ENCODE results near the gene DFFB.

The DFFB gene

DNA sequence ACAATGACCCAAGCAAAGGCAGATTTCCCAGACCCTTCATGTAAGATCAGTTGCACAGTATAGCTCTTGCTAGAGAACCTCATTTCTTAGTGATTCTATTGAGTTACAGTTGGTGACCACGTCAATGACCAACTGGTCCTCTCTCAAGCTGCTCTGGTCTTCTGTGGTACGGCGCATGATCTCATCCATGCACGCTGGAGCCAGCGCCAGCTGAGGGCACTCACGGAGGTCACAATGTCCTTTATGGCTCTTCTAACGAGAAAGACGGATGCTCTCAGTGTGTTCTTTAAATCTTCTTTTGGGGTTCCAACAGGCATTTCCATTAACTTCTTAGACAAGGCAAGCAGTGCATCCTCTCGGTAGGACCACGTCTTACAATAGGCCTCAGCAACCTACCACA, 22.6 kb upstream of the DFFB start:
- DNase-seq: no peak

- DNase-seq: no peak
These were observed 20.9 kb upstream of the DFFB start for GRCh38 chr1:3836421-3836820.

DNA sequence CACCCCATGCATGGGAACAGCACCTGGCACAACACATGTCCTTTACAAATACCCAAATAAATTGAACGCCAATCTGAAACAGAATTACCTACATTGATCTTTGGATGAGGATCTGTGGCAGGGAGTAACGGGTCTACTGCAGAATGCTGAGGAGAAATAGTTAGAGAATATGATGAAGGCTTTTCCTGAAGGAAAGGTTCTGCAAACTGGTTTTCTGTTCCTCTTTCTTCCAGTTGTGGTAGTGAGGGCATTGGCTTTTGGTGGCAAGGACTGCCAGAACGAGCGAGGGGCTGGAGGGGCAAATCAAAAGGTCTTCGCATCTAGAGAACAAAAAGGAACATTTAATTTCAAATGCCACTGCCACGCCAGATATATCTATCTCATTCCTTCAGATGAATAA, 20.1 kb upstream of the DFFB start:
- DNase-seq: no peak

- DNase-seq: no peak
These were observed 19.6 kb upstream of the DFFB start for GRCh38 chr1:3837685-3838084.

DNA sequence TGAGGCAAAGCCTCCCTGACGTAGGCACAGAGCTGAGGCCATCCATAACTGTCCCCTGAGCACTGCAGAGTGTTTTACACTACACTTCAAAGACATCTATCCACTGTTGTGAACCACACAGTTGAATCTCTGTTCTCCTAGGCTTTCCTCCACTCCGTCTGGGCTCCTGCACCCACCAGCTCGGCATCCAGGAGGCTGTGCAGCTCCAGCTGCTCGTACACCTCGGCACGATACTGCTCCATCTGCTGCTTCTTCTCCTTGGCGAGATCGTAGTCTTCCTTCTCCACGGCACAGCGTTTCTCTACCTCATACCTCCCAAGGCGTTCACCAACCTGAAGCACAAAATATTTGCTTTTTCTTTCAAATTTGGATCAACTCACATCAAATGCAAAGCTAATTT, 18.5 kb upstream of the DFFB start:
- DNase-seq: no peak

DNA sequence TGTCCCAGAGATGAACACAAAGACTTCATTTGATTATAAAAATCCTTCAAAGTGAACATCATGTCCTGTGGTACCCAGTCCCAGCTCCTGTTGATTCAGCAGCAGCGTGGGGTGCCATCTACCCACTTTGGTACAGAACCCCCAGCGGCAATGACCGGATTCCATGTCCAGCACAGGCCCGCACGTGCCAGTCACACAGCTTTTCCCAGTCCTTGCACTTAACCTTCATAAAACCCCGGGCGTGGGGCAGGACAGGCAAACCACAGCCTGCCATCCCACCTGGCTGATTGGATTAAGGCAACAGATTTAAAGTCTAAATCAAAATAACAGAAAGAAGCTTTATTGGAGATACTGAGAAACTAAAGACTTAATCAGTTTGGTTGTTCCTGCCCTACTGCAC, 15.8 kb upstream of the DFFB start:
- DNase-seq: no peak

DNA sequence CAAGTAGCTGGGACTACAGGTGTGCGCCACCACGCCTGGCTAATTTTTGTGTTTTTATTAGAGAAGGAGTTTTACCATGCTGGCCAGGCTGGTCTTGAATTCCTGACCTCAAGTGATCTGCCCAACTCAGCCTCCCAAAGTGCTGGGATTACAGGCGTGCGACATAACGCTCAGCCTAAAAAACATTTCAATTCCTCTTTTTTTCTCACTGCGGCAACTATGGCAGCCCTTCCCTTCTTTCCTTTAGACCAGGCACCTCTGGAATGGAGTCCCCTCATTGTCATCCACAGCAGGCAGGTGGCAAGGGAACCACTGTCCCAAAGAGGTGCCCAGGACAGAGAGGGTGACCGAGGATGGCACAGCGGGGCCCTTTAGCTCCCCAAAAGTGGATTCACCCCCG, 14.4 kb upstream of the DFFB start:
- DNase-seq: no peak

- no peak for DNase-seq
These were observed 10.7 kb upstream of the DFFB start for GRCh38 chr1:3846541-3846940.

GRCh38 chr1:3847081-3847480, 10.2 kb upstream of the DFFB start:
- no peak for DNase-seq

- DNase-seq: no peak
These were observed 6.4 kb upstream of the DFFB start for GRCh38 chr1:3850857-3851256.

- no peak for DNase-seq
These were observed 6.0 kb upstream of the DFFB start for GRCh38 chr1:3851292-3851691.

- DNase-seq: no peak
These were observed 5.2 kb upstream of the DFFB start for GRCh38 chr1:3852091-3852490.

DNA sequence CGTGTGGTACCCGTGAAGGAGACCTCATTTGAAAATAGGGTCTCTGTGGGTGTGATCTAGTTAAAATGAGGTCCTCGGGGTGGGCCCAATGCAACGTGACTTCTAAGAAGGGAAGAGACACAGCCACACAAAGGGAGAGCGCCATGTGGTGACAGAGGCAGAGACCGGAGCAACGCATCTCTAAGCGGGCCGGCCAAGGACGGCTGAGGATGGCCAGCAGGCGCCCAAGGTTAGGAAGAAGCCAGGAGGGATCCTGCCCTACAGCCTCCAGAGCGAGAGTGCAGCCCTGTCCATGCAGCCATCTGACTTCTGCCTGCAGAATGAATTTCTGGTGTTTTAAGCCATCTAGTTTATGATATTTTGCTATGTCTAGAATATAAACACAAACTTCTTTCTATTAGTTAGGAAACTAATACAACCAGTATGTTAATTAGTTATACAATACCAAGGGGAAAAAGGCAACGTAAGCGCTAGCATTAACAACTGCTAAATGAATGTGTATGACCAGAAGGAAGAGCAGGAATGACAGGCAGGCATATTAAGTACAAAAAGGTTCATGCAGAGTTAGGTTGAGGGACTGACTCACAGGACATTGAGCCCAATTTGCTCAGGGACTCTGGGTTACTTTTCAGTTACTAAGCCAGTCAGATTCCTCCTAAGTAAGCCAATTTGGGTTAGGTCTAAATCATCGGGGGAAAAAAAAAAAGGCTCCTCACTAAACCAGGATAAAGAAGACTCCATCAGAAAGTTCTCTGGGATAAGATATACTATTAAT, 4.4 kb upstream of the DFFB start:
- DNase-seq: no peak

DNA sequence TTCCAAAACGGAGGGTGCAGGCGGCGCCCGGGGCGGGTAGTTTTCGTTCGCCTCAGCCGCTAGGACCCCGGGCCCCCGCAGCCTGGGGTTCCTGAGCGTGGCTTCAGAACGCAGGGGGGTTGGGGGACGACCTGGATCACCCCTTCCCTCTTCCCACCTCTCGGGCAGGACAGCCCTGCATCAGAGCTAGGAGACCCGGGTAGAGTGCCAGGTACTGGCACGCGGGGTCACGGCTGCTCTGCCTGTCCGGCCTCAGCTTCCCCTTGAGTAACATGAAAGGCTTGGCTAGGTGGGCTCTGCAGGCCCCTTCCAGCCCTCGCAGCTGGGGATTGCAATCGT, 484 bp downstream of the DFFB start:
- no peak for DNase-seq

DNA sequence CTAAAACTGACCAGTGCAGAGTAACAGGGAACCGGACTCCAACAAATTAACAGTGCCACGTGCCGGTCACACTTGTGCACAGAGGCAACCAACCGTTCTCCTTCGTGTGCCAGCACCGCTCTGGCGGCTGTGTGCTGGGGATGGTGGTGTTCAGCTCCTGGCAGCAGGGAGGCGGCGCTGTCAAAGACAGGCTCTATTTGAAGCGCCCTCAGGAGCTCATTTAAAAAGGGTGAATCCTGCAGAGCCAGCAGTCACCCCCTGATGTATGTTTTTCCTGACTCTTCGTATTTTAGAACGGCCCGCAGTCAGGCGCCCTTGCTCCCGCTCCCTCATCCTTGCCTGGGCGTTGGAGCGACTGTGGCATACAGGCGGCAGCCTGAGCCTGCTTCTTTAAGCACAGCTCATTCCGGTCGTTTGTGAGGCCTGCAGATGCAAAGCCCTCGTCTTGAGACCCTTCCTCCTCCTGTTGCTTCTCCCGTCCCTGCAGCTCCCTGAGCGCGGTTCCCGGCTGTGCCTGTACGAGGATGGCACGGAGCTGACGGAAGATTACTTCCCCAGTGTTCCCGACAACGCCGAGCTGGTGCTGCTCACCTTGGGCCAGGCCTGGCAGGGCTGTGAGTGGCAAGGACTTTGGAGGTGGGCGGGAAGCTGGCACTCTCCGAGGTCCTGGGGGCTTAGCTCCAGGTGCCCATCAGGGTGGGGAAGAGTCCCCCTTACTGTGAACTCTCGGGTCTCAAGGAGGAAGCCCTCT, 1.1 kb downstream of the DFFB start:
- DNase-seq: no peak

DNA sequence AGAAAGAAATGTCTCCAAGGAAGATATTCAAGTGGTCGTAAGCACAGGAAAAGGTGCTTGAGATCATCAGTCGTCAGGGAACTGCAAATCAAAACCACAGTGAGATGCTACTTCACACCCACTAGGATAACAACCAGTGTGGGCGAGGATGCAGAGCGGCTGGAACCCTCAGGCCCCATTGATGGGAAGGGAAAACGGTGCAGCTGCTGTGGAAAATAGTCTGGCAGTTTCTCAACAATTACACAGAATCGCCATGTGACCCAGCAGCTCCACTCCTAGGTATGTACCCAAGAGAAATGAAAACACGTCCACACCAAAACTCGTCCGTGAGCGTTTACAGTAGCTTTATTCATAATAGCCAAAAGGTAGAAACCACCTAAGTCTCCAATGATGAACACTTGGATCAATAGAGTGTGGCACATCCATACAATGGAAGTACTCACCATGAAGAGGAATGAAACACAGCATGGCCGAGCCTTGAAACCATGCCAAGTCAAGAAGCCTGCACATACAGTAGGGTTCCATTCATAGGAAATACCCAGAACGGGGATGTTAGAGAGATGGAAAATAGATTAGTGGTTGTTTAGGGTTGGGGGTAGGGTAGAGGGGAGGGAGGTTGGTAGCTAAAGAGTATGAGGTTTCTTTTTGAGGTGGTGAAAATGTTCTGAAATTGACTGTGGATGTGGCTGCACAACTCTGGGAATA, 6.1 kb downstream of the DFFB start:
- no peak for DNase-seq

GRCh38 chr1:3864884-3865283, 7.6 kb downstream of the DFFB start:
- no peak for DNase-seq

DNA sequence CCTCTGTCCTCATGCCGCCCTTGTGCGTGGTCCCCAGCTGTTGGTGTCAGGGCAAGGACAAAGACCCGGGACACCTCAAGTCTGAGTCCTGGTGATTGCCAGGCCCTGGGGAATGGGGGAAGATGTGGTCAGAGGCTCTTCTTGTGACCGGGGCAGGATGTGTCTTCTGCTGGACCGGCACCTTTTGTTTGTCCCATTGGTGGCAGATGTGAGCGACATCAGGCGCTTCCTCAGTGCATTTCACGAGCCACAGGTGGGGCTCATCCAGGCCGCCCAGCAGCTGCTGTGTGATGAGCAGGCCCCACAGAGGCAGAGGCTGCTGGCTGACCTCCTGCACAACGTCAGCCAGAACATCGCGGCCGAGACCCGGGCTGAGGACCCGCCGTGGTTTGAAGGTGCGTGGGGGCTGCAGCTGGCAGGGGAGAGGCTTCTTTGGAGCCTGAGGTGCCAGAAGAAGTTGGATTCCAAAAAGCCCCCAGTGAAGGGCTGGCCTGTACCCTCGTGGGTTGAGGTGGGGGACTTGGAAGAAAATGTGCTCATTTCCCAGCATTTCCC, 8.4 kb downstream of the DFFB start:
- no peak for DNase-seq

DNA sequence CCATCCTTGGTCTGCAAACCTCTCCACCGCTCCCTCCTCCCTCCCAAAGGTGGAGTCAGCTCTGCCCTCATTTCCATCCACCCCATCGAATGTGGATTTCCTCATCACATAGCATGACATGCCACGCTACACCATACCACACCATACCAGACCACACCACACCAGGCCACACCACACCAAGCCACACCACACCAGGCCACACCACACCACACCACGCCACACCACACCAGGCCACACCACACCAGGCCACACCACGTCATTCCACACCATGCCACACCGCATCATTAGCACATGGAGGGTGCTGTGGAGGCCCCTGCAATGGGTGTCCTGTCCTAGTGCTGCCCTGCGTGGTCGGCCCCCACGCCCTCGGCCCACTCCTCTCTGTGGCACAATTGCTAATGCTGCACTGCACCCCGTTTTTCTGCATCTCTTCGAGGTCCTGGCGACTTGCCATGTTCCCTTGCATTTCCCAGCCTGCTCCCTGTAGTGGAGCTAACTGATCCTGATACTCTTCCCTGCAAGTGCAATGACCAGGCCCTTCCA, 11.3 kb downstream of the DFFB start:
- no peak for DNase-seq

DNA sequence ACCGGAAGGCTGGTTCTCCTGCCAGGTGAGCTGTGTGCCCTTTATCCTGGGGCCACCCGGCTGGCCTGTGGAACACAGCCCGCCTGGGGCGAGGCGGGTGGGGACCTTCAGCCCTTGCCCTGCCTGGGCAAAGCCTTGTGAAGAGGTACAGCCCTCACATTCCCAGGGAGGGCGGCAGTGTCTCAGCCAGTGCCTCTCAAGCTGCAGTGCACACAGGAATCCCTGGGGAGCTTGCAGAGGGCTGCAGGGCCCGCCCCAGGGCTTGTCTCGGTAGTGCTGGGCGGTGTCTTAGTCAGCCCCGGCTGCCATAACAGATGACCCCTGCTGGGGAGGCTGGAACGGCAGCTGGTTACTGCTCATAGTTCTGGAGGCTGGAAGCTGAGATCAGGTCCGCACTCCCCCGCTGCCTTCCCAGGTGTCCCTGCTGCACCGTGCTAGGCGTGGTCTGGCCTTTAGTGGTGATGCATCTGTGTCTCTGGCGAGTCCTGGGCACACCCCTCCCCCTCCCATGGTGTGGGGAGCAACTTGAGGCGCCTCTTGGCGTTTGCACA, 12.6 kb downstream of the DFFB start:
- no peak for DNase-seq

GRCh38 chr1:3871451-3871805, 14.2 kb downstream of the DFFB start:
- no peak for DNase-seq

- DNase-seq: no peak
These were observed 15.3 kb downstream of the DFFB start for GRCh38 chr1:3872546-3872945.

DNA sequence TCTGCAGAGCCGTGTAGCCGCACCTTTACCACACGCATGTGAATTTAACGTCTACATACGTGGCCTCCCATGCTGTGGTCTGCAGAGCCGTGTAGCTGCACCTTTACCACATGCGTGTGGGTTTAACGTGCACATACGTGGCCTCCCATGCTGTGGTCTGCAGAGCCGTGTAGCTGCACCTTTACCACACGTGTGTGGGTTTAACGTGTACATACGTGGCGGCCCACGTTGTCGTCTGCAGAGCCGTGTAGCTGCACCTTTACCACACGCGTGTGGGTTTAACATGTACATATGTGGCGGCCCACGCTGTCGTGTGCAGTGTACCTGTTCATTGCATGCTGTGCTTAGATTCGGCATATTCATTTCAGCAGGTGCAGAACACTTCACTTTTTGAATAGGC, 17.5 kb downstream of the DFFB start:
- DNase-seq: no peak

Measured in CD4-positive, alpha-beta T cell treated with Interleukin-17A for 4 hours (primary cell).